Anterior cingulate cortex (tissue), 58 donors: ENCODE measurements around the gene KCNJ6.
A peak's percentile ranks its signal among the peaks of the same experiment; 100 is the strongest.
"Not testable (repeated sequence)": the region's sequence is repeated elsewhere in the genome, so short reads cannot be mapped to it uniquely, and the experiment has no call there.

Source experiments
- DNase-seq, 58 donors: peaks; one replicate each; lab custom pipeline; 2025; lab: John Stamatoyannopoulos, UW

The KCNJ6 gene

GRCh38 chr21:37787456-37787855 is 128.8 kb downstream of the KCNJ6 start:
- no peak for DNase-seq

GRCh38 chr21:37784591-37785318 is 131.5 kb downstream of the KCNJ6 start:
- DNase-seq: peak in 4 of 58 donors; percentile 1 to 34 (median 24)

- DNase-seq: no peak
These were observed 133.2 kb downstream of the KCNJ6 start for GRCh38 chr21:37783016-37783415.

GRCh38 chr21:37780991-37781983 is 135.0 kb downstream of the KCNJ6 start:
- no peak for DNase-seq

GRCh38 chr21:37771181-37771580 is 145.1 kb downstream of the KCNJ6 start:
- peak in 3 of 58 donors; percentile 25 to 50 (median 38) for DNase-seq

GRCh38 chr21:37770461-37770860 is 145.8 kb downstream of the KCNJ6 start:
- no peak for DNase-seq

GRCh38 chr21:37769656-37770055 is 146.6 kb downstream of the KCNJ6 start:
- no peak for DNase-seq

- no peak for DNase-seq
These were observed 148.3 kb downstream of the KCNJ6 start for GRCh38 chr21:37767984-37768383.

- DNase-seq: peak in 14 of 58 donors; percentile 6 to 49 (median 28)
These were observed 150.1 kb downstream of the KCNJ6 start for GRCh38 chr21:37766129-37766528.

GRCh38 chr21:37765221-37765900 is 150.9 kb downstream of the KCNJ6 start:
- no peak for DNase-seq

GRCh38 chr21:37764691-37765090 is 151.6 kb downstream of the KCNJ6 start:
- DNase-seq: no peak

GRCh38 chr21:37763298-37763697 is 153.0 kb downstream of the KCNJ6 start:
- no peak for DNase-seq

GRCh38 chr21:37762606-37763005 is 153.7 kb downstream of the KCNJ6 start:
- DNase-seq: no peak

GRCh38 chr21:37761406-37761805 is 154.9 kb downstream of the KCNJ6 start:
- DNase-seq: not testable (repeated sequence)

GRCh38 chr21:37759777-37760176 is 156.5 kb downstream of the KCNJ6 start:
- DNase-seq: no peak

GRCh38 chr21:37758982-37759381 is 157.3 kb downstream of the KCNJ6 start:
- no peak for DNase-seq

GRCh38 chr21:37757606-37758376 is 158.5 kb downstream of the KCNJ6 start:
- DNase-seq: no peak

GRCh38 chr21:37753122-37753599 is 163.1 kb downstream of the KCNJ6 start:
- DNase-seq: no peak

- no peak for DNase-seq
These were observed 164.8 kb downstream of the KCNJ6 start for GRCh38 chr21:37751268-37751975.
